K562 (cell line): ENCODE results near the gene TTLL4. TPM values are rescaled to one million over a fixed set of nuclear protein-coding genes. Genes with fewer than 3 reads are reported as not detected.
"Not testable (repeated sequence)": the region's sequence is repeated elsewhere in the genome, so short reads cannot be mapped to it uniquely, and the experiment has no call there.

ENCODE experiments used
- CREM ChIP-seq: IDR thresholded peaks from 2 replicates; pipeline ENCODE4 v1.6.1; 2014; ENCODE audit warnings: antibody characterized with exemption, low read depth
- DEAF1 ChIP-seq: fragments of 450-650 bp; formaldehyde crosslinking; IDR thresholded peaks from 2 replicates; pipeline ENCODE4 v1.4.0; 2020; ENCODE audit warnings: mild to moderate bottlenecking, moderate library complexity
- RB1 ChIP-seq: fragments of 450-650 bp; IDR thresholded peaks from 2 replicates; pipeline ENCODE4 v1.6.1; 2017; ENCODE audit warnings: low read depth, mild to moderate bottlenecking
- REST ChIP-seq, 2 experiments: fragments of 450-650 bp; formaldehyde crosslinking in 1 of 2; IDR thresholded peaks; 2 replicates each; pipeline versions ENCODE4 v1.4.0 to v1.6.1; 2014 to 2020; ENCODE audit warnings: mild to moderate bottlenecking in 2 of 2, borderline replicate concordance in 1 of 2, low read depth in 1 of 2
- TEAD1 ChIP-seq, 2 experiments: fragments of 450-650 bp in 1 of 2; sonication (generic) in 1 of 2; formaldehyde crosslinking; IDR thresholded peaks; 2 replicates each; pipeline versions ENCODE4 v1.4.0 to v1.8.0; 2020 to 2022; ENCODE audit warnings: mild to moderate bottlenecking in 2 of 2, missing genetic modification reagents in 1 of 2
- TEAD4 ChIP-seq, 2 experiments: sonication (generic) in 1 of 2; formaldehyde crosslinking in 1 of 2; IDR thresholded peaks; 2 replicates each; pipeline versions ENCODE4 v1.6.1 to v1.8.0; 2012 to 2022; ENCODE audit warnings: borderline replicate concordance in 1 of 2, inconsistent platforms in 1 of 2, low read length in 1 of 2, mild to moderate bottlenecking in 1 of 2, missing genetic modification reagents in 1 of 2
- polyA plus RNA-seq, 8 experiments: library from polyadenylated mRNA; depleted of rRNA in 4 of 8; stranded (reverse) in 5 of 8; unstranded in 3 of 8; fragments of >200 nt; fragmentation: Nextera tagmentation in 2 of 8; fragmentation: Illumina TruSeq in 1 of 8; extraction: Ambion mirVana in 2 of 8; extraction: Trizol in 1 of 8; gene quantifications; 2 replicates each; pipeline versions ENCODE4 v1.2.1 to v1.2.3, GENCODE V29; 2011 to 2014; ENCODE audit warnings: inconsistent platforms in 1 of 8, missing spikeins in 1 of 8
- total RNA-seq, 7 experiments: library from RNA; depleted of rRNA in 6 of 7; stranded (reverse); fragments of >200 nt in 6 of 7; fragmentation: Illumina TruSeq in 2 of 7; extraction: Trizol in 2 of 7; gene quantifications; 2 replicates each; pipeline versions ENCODE4 v1.2.1 to v1.2.3, GENCODE V29; 2011 to 2021; ENCODE audit warnings: low replicate concordance in 1 of 7

Gene TTLL4
- total and polyA plus RNA-seq, 9 of the 15 experiments (the other 6 are each of a cell fraction or from before 2014, with no cell fraction given), result 12.6 to 67.5 (median 24.5) TPM

GRCh38 chr2:218687400-218688060 lies 23.1 kb upstream of the TTLL4 start (continued):
- TF ChIP-seq TEAD1 (CRISPR knock-in tag; IDR thresholded peaks at IDR 0.05) (0 out of 4 replicates have a peak, but pooled peaks of 1 of the 2 experiments have one; percentile 35), DEAF1 (CRISPR knock-in tag) (peak; percentile 50; the same call in 1 of the 2 replicates), TEAD4 (IDR thresholded peaks at IDR 0.05; ENCODE audit: low read length) (peak; percentile 60), CREM (peak; percentile 27; the same call in 1 of the 2 replicates), REST (IDR thresholded peaks at IDR 0.05; ENCODE audit: borderline replicate concordance) (peak; percentile 55; the same call in 1 of the 2 replicates), RB1 (peak; percentile 40; the same call in 1 of the 2 replicates)
- not testable (repeated sequence) for TF ChIP-seq TEAD4 (CRISPR knock-in tag; IDR thresholded peaks at IDR 0.05; ENCODE audit: borderline replicate concordance); REST (CRISPR knock-in tag; IDR thresholded peaks at IDR 0.05; ENCODE audit: low read depth)
